ENCODE measurements around the gene PEPD.

Gene PEPD

DNA sequence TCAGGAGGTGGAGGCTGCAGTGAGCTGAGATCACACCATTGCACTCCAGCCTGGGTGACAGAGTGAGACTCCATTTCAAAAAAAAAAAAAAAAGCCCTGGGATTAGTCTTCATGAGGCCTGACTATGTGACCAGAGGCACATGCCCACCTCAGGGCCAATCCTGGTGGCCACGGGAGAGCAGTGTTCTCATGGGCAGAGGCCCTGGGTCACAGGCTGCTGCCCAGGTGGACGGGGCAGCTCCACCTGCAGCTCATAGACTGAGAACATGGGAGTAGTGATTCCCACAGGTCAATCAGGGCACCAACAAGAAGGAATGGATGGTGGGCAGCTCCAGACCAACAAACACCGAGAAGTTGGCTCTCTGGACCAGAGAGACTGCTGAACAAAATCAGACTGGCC lies 26.1 kb upstream of the PEPD start:
- in situ Hi-C loops (cut with HindIII; ENCODE audit: low sequenced_read_pairs), result no loop called here

GRCh38 chr19:33546656-33547055 lies 25.1 kb upstream of the PEPD start:
- in situ Hi-C loops (cut with HindIII; ENCODE audit: low sequenced_read_pairs), result no loop called here

GRCh38 chr19:33545217-33545981 lies 23.8 kb upstream of the PEPD start:
- in situ Hi-C loops (cut with HindIII; ENCODE audit: low sequenced_read_pairs), result no loop called here

GRCh38 chr19:33535226-33535625 lies 13.6 kb upstream of the PEPD start:
- in situ Hi-C loops (cut with HindIII; ENCODE audit: low sequenced_read_pairs), result loop anchor here (5.0 kb wide), 1 partner anchor 232 kb away; no protein-coding TSS in a partner anchor

DNA sequence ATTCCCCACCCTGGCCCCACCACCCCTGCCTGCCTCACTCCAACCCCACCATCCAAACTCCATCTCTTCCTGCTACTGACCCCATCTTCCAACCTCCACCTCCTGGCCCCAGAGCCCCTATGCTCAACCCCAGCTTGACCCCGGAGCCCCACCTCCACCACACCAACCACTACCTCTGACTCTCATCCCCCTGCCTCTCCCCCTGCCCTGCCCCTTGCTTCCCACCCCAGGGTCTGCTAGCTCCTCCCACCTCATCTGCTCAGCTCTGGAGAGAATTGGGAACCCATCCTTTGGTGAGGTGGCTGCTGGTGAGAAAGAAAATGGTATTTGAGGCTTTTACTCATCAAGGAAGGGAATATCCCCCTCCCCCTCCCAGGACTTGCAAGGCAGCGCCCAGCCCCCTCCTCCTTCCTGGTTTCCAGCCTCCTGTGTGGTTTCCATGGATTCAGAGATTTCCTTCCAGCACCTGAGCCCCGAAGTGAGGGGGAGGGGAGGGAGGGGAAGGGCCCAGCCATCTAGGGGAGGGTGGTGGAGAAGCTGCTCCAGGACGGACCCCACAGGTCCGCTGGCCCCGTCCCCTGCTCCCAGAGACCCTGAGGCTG lies 11.4 kb upstream of the PEPD start:
- in situ Hi-C loops (cut with HindIII; ENCODE audit: low sequenced_read_pairs), result loop anchor here (5.0 kb wide), 2 partner anchors 51 to 116 kb away; no protein-coding TSS in a partner anchor

GRCh38 chr19:33530842-33531241 lies 9.3 kb upstream of the PEPD start:
- in situ Hi-C loops (cut with HindIII; ENCODE audit: low sequenced_read_pairs), result loop anchor here (5.0 kb wide), 2 partner anchors 49 to 114 kb away; no protein-coding TSS in a partner anchor

GRCh38 chr19:33530296-33530695 lies 8.7 kb upstream of the PEPD start:
- in situ Hi-C loops (cut with HindIII; ENCODE audit: low sequenced_read_pairs), result loop anchor here (5.0 kb wide), 2 partner anchors 48 to 113 kb away; no protein-coding TSS in a partner anchor

GRCh38 chr19:33529094-33529676 lies 7.6 kb upstream of the PEPD start:
- in situ Hi-C loops (cut with HindIII; ENCODE audit: low sequenced_read_pairs), result no loop called here

DNA sequence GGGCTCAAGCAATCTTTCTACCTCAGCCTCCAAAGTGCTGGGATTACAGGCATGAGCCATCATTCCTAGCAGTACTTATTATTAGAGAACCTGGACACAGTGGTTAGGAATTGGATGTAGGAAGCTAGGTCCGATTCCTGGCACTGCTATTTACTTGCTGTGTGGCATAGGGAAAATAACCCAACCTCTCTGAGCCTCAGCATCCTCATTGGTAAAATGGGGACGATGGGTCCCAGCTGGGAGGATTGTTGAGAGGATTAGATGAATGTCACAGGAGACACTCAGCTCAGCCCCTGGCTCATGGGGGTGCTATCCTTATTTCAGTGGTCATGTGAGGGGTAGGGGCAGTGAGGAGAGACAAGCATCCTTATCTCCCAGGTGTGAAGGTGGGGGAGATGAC lies 6.8 kb upstream of the PEPD start:
- in situ Hi-C loops (cut with HindIII; ENCODE audit: low sequenced_read_pairs), result no loop called here

GRCh38 chr19:33527125-33527524 lies 5.5 kb upstream of the PEPD start:
- in situ Hi-C loops (cut with HindIII; ENCODE audit: low sequenced_read_pairs), result no loop called here

GRCh38 chr19:33524024-33524664 lies 2.6 kb upstream of the PEPD start:
- in situ Hi-C loops (cut with HindIII; ENCODE audit: low sequenced_read_pairs), result no loop called here

DNA sequence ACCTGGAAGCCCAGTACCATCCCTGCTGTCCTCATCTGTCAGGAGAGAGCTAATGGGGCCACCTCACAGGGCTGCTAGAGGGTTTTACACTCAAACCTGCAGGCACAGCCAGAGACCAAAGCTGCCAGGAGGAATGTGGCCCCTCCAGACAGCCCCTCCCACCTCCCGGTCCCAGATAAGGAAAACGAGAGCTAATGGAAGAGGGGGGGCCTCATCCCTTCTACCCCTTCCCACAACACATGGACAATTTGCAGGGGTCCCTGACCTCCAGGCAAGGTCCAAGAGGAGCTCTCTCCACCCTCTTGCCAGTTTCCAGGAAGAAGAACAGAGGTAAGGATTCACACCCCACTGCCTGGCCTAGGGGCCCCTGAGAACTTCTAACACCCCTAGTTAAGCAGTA lies 1.6 kb upstream of the PEPD start:
- in situ Hi-C loops (cut with HindIII; ENCODE audit: low sequenced_read_pairs), result no loop called here

DNA sequence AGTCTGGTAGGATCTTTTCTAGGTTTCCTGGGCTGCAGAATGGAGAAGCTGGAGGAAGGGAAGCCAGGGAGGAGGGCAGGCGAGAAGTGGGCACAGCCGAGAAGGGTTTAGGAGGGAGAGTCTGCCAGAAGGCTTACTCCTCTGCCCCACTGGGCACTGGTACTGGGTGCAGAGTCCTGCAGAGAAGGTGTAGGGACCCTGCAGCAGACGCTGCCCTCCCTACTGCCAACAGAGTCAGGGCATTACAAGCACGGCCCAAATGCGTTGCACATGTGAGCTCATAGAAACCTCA lies 726 bp upstream of the PEPD start:
- in situ Hi-C loops (cut with HindIII; ENCODE audit: low sequenced_read_pairs), result no loop called here

GRCh38 chr19:33520844-33521479 lies 629 bp downstream of the PEPD start:
- in situ Hi-C loops (cut with HindIII; ENCODE audit: low sequenced_read_pairs), result no loop called here

DNA sequence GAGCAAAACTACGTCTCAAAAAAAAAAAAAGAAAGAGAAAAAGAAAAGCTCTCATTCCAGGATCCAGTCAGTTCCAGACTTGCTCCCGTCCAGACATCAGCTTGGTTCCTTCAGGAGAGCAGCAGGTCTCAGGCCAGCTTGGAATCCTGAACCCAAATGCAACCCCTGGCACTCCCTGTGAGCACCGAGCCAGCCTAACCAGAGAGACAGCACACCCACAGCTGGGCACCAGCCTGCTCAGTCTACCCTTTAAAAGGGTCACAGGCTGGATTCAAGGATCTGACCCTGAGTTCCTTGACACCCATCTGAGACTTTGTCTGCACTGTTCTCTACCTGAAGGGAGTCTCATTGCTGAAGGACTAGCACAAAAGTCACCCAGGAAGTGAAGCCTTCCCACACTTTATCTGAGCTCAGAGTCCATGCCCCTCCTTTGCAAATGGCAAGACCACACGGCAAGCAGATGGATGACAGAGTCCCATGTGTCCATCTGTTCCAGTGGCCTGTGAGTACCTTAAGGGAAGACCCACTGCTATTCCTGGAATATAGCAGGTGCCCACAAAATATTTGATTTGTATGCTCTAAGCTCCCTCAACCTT lies 1.4 kb downstream of the PEPD start:
- in situ Hi-C loops (cut with HindIII; ENCODE audit: low sequenced_read_pairs), result no loop called here

DNA sequence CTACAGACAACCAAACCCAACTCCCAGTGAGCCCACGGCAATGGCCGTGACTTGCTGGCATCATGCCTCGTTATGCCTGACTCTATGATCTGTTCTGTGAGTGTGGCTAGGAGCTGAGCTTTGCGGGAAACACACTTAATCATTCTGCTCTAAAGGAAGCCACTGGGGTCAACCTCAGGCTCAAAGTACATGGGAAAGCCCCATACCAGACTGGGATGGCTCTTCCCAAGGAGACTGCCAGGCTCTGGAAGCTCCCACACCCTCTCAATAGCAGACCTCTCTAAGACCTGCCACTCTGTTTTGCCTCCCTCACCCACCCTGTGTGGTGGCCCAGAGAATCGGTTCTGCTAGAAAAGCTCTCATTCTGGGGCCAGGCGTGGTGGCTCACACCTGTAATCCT lies 2.2 kb downstream of the PEPD start:
- in situ Hi-C loops (cut with HindIII; ENCODE audit: low sequenced_read_pairs), result no loop called here

DNA sequence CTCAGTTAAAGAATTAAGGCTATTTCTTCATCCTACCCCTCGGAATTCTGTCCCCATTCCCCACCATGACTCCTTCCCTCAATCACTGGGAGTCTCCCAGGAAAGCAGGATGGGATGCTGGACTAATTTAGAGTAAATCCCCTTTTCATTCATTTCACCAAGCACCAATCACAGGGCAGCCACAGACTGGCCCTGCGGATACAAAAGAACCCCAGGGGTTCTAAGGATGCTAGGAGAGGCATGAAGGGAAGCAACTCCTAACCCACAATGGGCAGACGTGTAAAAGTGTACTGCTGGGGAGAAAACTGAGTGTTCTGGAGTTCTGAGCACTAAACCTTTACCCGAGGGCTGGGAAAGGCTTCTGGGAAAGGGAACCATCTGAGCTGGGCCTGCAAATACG lies 3.0 kb downstream of the PEPD start:
- in situ Hi-C loops (cut with HindIII; ENCODE audit: low sequenced_read_pairs), result no loop called here

- in situ Hi-C loops (cut with HindIII; ENCODE audit: low sequenced_read_pairs), result no loop called here
These were observed 3.7 kb downstream of the PEPD start for GRCh38 chr19:33517922-33518321.

DNA sequence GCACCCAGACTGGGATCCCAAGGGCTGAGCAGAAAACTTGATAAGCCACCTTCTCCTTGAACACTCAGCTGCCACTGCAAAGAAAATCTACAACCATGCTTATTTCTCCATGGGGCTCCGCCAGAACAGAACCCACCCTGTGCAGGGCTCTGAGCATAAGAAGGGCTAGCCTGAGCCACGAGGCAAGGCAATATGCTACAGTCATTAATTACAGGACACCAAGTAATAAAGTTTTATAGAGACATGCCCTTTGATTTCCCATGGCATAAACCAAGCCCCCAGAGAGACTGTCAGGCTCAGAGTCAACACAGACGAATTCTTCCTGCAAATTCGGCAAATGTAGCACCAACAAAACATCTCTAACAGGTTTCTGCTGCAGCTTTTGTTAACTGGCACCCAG lies 5.7 kb downstream of the PEPD start:
- in situ Hi-C loops (cut with HindIII; ENCODE audit: low sequenced_read_pairs), result no loop called here

- in situ Hi-C loops (cut with HindIII; ENCODE audit: low sequenced_read_pairs), result no loop called here
These were observed 6.6 kb downstream of the PEPD start for GRCh38 chr19:33514885-33515551.

Measured in endothelial cell of hepatic sinusoid (primary cell).